ENCODE measurements around the gene DYNC1LI1.
A peak's percentile ranks its signal among the peaks of the same experiment; 100 is the strongest.

Gene DYNC1LI1

GRCh38 chr3:32557640-32558352 is 12.9 kb downstream of the DYNC1LI1 start:
- no peaks in the 10 kb centered on the region; the same call in 1 of the 2 replicates for H3K36me3 ChIP-seq (ENCODE audit: low read depth)
- H3K27ac ChIP-seq (ENCODE audit: poor library complexity, severe bottlenecking): no peak overlapping the region
- no peak for TF ChIP-seq CTCF (IDR thresholded peaks at IDR 0.05; ENCODE audit: poor library complexity, severe bottlenecking)
- ATAC-seq (ENCODE audit: low read depth) (0 out of 3 replicates have a peak, but pooled peaks have one; percentile 25), DNase-seq (ENCODE audit: low spot score) (no peak)
- no peak overlapping the region for H3K4me3 ChIP-seq (ENCODE audit: severe bottlenecking)
- H3K9me3 ChIP-seq (ENCODE audit: severe bottlenecking): peaks cover 3% of the 10 kb centered on the region
- H3K27me3 ChIP-seq (ENCODE audit: insufficient read depth, poor library complexity, severe bottlenecking): no peaks in the 10 kb centered on the region
- no peaks in the 10 kb centered on the region for H3K4me1 ChIP-seq (ENCODE audit: insufficient read depth, poor library complexity, severe bottlenecking)

GRCh38 chr3:32556332-32556731 is 14.3 kb downstream of the DYNC1LI1 start:
- no peaks in the 10 kb centered on the region for H3K9me3 ChIP-seq (ENCODE audit: severe bottlenecking)
- H3K36me3 ChIP-seq (ENCODE audit: low read depth): no peaks in the 10 kb centered on the region; the same call in 1 of the 2 replicates
- H3K27me3 ChIP-seq (ENCODE audit: insufficient read depth, poor library complexity, severe bottlenecking): no peaks in the 10 kb centered on the region
- no peaks in the 10 kb centered on the region for H3K4me1 ChIP-seq (ENCODE audit: insufficient read depth, poor library complexity, severe bottlenecking)
- DNase-seq (ENCODE audit: low spot score) (no peak), ATAC-seq (ENCODE audit: low read depth) (no peak)
- H3K4me3 ChIP-seq (ENCODE audit: severe bottlenecking): no peak overlapping the region
- H3K27ac ChIP-seq (ENCODE audit: poor library complexity, severe bottlenecking): no peak overlapping the region
- TF ChIP-seq CTCF (IDR thresholded peaks at IDR 0.05; ENCODE audit: poor library complexity, severe bottlenecking): no peak

GRCh38 chr3:32553973-32554372 is 16.7 kb downstream of the DYNC1LI1 start:
- ATAC-seq (ENCODE audit: low read depth): no peak
- Histone ChIP-seq H3K9me3 (ENCODE audit: severe bottlenecking) (no peaks in the 10 kb centered on the region), H3K4me3 (ENCODE audit: severe bottlenecking) (no peak overlapping the region), H3K27ac (ENCODE audit: poor library complexity, severe bottlenecking) (no peak overlapping the region), H3K36me3 (ENCODE audit: low read depth) (no peaks in the 10 kb centered on the region; the same call in 1 of the 2 replicates), H3K4me1 (ENCODE audit: insufficient read depth, poor library complexity, severe bottlenecking) (no peaks in the 10 kb centered on the region), H3K27me3 (ENCODE audit: insufficient read depth, poor library complexity, severe bottlenecking) (no peaks in the 10 kb centered on the region)
- no peak for TF ChIP-seq CTCF (IDR thresholded peaks at IDR 0.05; ENCODE audit: poor library complexity, severe bottlenecking)
- no peak for DNase-seq (ENCODE audit: low spot score)

DNA sequence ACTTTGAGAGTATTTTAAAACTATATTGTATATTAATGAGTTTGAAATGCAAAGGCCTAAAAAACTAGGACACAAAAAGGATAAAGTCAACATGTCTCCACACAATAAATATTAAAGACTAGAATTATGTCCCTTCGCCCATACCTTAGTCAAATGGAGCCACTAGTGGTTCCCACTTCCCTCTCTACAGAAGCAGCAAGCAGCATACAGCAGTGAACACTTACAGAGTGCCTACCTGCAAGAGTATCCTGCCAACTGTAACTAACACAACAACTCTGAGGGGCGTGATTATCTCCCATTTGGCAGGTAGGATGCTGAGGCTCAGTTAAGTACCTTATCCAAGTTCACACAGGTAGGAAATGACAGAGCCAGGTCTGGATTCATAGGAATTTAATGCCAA is 17.2 kb downstream of the DYNC1LI1 start:
- Histone ChIP-seq H3K4me1 (ENCODE audit: insufficient read depth, poor library complexity, severe bottlenecking) (no peaks in the 10 kb centered on the region), H3K27ac (ENCODE audit: poor library complexity, severe bottlenecking) (no peak overlapping the region), H3K36me3 (ENCODE audit: low read depth) (no peaks in the 10 kb centered on the region; the same call in 1 of the 2 replicates), H3K27me3 (ENCODE audit: insufficient read depth, poor library complexity, severe bottlenecking) (no peaks in the 10 kb centered on the region), H3K4me3 (ENCODE audit: severe bottlenecking) (no peak overlapping the region), H3K9me3 (ENCODE audit: severe bottlenecking) (no peaks in the 10 kb centered on the region)
- TF ChIP-seq CTCF (IDR thresholded peaks at IDR 0.05; ENCODE audit: poor library complexity, severe bottlenecking): no peak
- ATAC-seq (ENCODE audit: low read depth) (no peak), DNase-seq (ENCODE audit: low spot score) (no peak)

DNA sequence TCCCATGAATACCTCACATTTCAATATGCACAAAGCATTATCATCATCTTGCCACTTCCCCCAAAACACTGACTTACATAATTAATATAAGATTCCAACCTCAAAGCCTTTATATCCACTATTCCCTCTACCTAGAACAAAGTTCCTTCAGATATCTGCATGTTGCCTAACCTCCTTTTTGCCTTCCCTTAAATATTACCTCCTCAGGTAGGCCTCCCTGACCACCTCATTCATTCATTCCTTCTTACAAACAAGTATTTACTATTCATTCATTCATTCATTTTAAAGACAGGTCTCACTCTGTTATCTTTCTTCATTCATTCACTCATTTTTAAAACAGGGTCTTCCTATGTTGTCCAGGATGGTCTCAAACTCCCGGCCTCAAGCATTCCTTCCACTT is 18.6 kb downstream of the DYNC1LI1 start:
- H3K36me3 ChIP-seq (ENCODE audit: low read depth): no peaks in the 10 kb centered on the region; the same call in 1 of the 2 replicates
- no peak overlapping the region for H3K4me3 ChIP-seq (ENCODE audit: severe bottlenecking)
- TF ChIP-seq CTCF (IDR thresholded peaks at IDR 0.05; ENCODE audit: poor library complexity, severe bottlenecking): no peak
- DNase-seq (ENCODE audit: low spot score): no peak
- no peak overlapping the region for H3K27ac ChIP-seq (ENCODE audit: poor library complexity, severe bottlenecking)
- no peaks in the 10 kb centered on the region for H3K9me3 ChIP-seq (ENCODE audit: severe bottlenecking)
- no peaks in the 10 kb centered on the region for H3K27me3 ChIP-seq (ENCODE audit: insufficient read depth, poor library complexity, severe bottlenecking)
- no peaks in the 10 kb centered on the region for H3K4me1 ChIP-seq (ENCODE audit: insufficient read depth, poor library complexity, severe bottlenecking)
- no peak for ATAC-seq (ENCODE audit: low read depth)

All from RWPE2 (cell line).